Colonic mucosa (tissue), 4 donors: ENCODE results near the gene PROKR1. TPM values are rescaled to one million over a fixed set of nuclear protein-coding genes. Genes with fewer than 3 reads are reported as not detected.

ENCODE experiments used
- DNase-seq: peaks from one replicate; pipeline ENCODE4 v3.0.0-alpha.2; 2020
- H3K27ac ChIP-seq: fragments of 200-600 bp; one replicate; pipeline ENCODE4 v1.8.0; 2021
- H3K27me3 ChIP-seq: fragments of 200-600 bp; one replicate; pipeline ENCODE4 v1.8.0; 2021
- H3K36me3 ChIP-seq: fragments of 200-600 bp; one replicate; pipeline ENCODE4 v1.8.0; 2021
- H3K4me1 ChIP-seq: fragments of 200-600 bp; one replicate; pipeline ENCODE4 v1.8.0; 2021; ENCODE audit warnings: mild to moderate bottlenecking
- H3K4me3 ChIP-seq: fragments of 200-600 bp; one replicate; pipeline ENCODE4 v1.8.0; 2021
- H3K9ac ChIP-seq, 2 donors: one replicate each; pipeline ENCODE4 v1.7.0; 2013; ENCODE audit warnings: control low read depth in 2 of 2, low read depth in 2 of 2, low read length in 2 of 2
- H3K9me3 ChIP-seq: fragments of 200-600 bp; one replicate; pipeline ENCODE4 v1.8.0; 2021
- CTCF ChIP-seq: fragments of 200-600 bp; IDR thresholded peaks from one replicate; pipeline ENCODE4 v1.8.0; 2022; ENCODE audit warnings: antibody characterized with exemption, mild to moderate bottlenecking
- intact Hi-C: fragments of 100-400 bp; cut with DNase I; formaldehyde crosslinking; loops from one replicate; pipeline ENCODE4 v1.14.1; 2022
- total RNA-seq, 2 donors: library from RNA; stranded (reverse); fragmentation: NEBNext Ultra II Directional in 1 of 2; extraction: Animal tissue kit (Norgen Biotek cat#: 25700) in 1 of 2; gene quantifications; one replicate each; pipeline ENCODE4 v1.2.1, GENCODE V29; 2021
- donor health status: healthy.
- donor health status: DM: no; HTN: no; CAD: no.
- donor health status: DM: no; HTN: no; CAD: no.

The PROKR1 gene
- total RNA-seq, 2 donors from 2014 or later = 0.07 to 0.08 TPM

GRCh38 chr2:68695971-68696370 lies 52.6 kb downstream of the PROKR1 start:
- Histone ChIP-seq H3K9ac (no peak overlapping the region), H3K27ac (no peak overlapping the region), H3K4me1 (no peaks in the 10 kb centered on the region), H3K4me3 (no peak overlapping the region), H3K9me3 (no peaks in the 10 kb centered on the region), H3K27me3 (no peaks in the 10 kb centered on the region), H3K36me3 (no peaks in the 10 kb centered on the region)
- no peak for TF ChIP-seq CTCF
- intact Hi-C loops = no loop called here
- DNase-seq = no peak

- H3K27me3 ChIP-seq = no peaks in the 10 kb centered on the region
- no peaks in the 10 kb centered on the region for H3K9me3 ChIP-seq
- intact Hi-C loops = no loop called here
- no peaks in the 10 kb centered on the region for H3K36me3 ChIP-seq
- H3K4me3 ChIP-seq = no peak overlapping the region
- DNase-seq = no peak
- no peak for TF ChIP-seq CTCF
- H3K27ac ChIP-seq = no peak overlapping the region
- no peak overlapping the region for H3K9ac ChIP-seq
- H3K4me1 ChIP-seq = no peaks in the 10 kb centered on the region
These were observed 53.2 kb downstream of the PROKR1 start for GRCh38 chr2:68696554-68696953.

GRCh38 chr2:68698567-68699377 lies 55.4 kb downstream of the PROKR1 start:
- intact Hi-C loops = no loop called here
- no peaks in the 10 kb centered on the region for H3K27me3 ChIP-seq
- H3K4me3 ChIP-seq = no peak overlapping the region
- no peaks in the 10 kb centered on the region for H3K36me3 ChIP-seq
- DNase-seq = no peak
- no peak overlapping the region for H3K9ac ChIP-seq
- TF ChIP-seq CTCF = no peak
- H3K9me3 ChIP-seq = no peaks in the 10 kb centered on the region
- no peak overlapping the region for H3K27ac ChIP-seq
- no peaks in the 10 kb centered on the region for H3K4me1 ChIP-seq

GRCh38 chr2:68700560-68700959 lies 57.2 kb downstream of the PROKR1 start:
- Histone ChIP-seq H3K36me3 (no peaks in the 10 kb centered on the region), H3K9ac (no peak overlapping the region), H3K9me3 (no peaks in the 10 kb centered on the region), H3K27ac (no peak overlapping the region), H3K4me3 (no peak overlapping the region), H3K27me3 (no peaks in the 10 kb centered on the region), H3K4me1 (no peaks in the 10 kb centered on the region)
- intact Hi-C loops = no loop called here
- DNase-seq = no peak
- TF ChIP-seq CTCF = no peak

- intact Hi-C loops = loop anchor here (5.0 kb wide), 2 partner anchors 201 to 221 kb away; no protein-coding TSS in a partner anchor
These were observed 63.3 kb downstream of the PROKR1 start for GRCh38 chr2:68706637-68707036.

More at GRCh38 chr2:68706637-68707036, 63.3 kb downstream of the PROKR1 start:
- no peak for TF ChIP-seq CTCF
- no peak overlapping the region for H3K27ac ChIP-seq
- DNase-seq = no peak
- no peaks in the 10 kb centered on the region for H3K36me3 ChIP-seq
- H3K27me3 ChIP-seq = no peaks in the 10 kb centered on the region
- H3K9ac ChIP-seq = no peak overlapping the region
- no peaks in the 10 kb centered on the region for H3K9me3 ChIP-seq
- H3K4me3 ChIP-seq = no peak overlapping the region
- no peaks in the 10 kb centered on the region for H3K4me1 ChIP-seq

Other genes starting within 250 kb of the PROKR1 start
- gene FBXO48, start 176.3 kb upstream of the PROKR1 start, total RNA-seq = 1 to 10 TPM; 1.5 to 2.3 TPM
- gene APLF, start 176.0 kb upstream of the PROKR1 start, total RNA-seq = 1 to 10 TPM in 1 of 2 donors, under 1 TPM in 1; 0.96 to 2.6 TPM
- 1 to 10 TPM; 3.6 to 3.7 TPM for gene ARHGAP25, start 91.2 kb downstream of the PROKR1 start, total RNA-seq
- gene BMP10, start 227.8 kb downstream of the PROKR1 start, total RNA-seq = not detected